GM10266 (cell line): ENCODE data around the gene WDR59.
"Not testable (repeated sequence)": the region's sequence is repeated elsewhere in the genome, so short reads cannot be mapped to it uniquely, and the experiment has no call there.

Experiments
- DNase-seq: peaks from one replicate; pipeline ENCODE4 v3.0.0; 2012; ENCODE audit errors: extremely low spot score
- CTCF ChIP-seq: IDR thresholded peaks from 2 replicates; pipeline ENCODE4 v1.5.1; 2012; ENCODE audit warnings: mild to moderate bottlenecking, low read depth; ENCODE audit not compliant: control insufficient read depth, insufficient read depth; ENCODE audit errors: missing control alignments

Gene WDR59

GRCh38 chr16:74846714-74847113, 138.2 kb downstream of the WDR59 start:
- no peak for DNase-seq
- TF ChIP-seq CTCF: no peak

GRCh38 chr16:74844041-74844980, 140.6 kb downstream of the WDR59 start:
- no peak for TF ChIP-seq CTCF
- DNase-seq: no peak

GRCh38 chr16:74843381-74844035, 141.4 kb downstream of the WDR59 start:
- DNase-seq: not testable (repeated sequence)

- TF ChIP-seq CTCF: no peak
- no peak for DNase-seq
These were observed 142.5 kb downstream of the WDR59 start for GRCh38 chr16:74842413-74842812.

- DNase-seq: no peak
- TF ChIP-seq CTCF: no peak
These were observed 143.0 kb downstream of the WDR59 start for GRCh38 chr16:74841904-74842303.

GRCh38 chr16:74841469-74841868, 143.5 kb downstream of the WDR59 start:
- TF ChIP-seq CTCF: no peak
- DNase-seq: no peak

- no peak for DNase-seq
- TF ChIP-seq CTCF: no peak
These were observed 147.9 kb downstream of the WDR59 start for GRCh38 chr16:74837056-74837455.
